ENCODE measurements around the gene FARS2.

GRCh38 chr6:5490501-5491069, 229.3 kb downstream of the FARS2 start:
- TF ChIP-seq, protein P1, sequence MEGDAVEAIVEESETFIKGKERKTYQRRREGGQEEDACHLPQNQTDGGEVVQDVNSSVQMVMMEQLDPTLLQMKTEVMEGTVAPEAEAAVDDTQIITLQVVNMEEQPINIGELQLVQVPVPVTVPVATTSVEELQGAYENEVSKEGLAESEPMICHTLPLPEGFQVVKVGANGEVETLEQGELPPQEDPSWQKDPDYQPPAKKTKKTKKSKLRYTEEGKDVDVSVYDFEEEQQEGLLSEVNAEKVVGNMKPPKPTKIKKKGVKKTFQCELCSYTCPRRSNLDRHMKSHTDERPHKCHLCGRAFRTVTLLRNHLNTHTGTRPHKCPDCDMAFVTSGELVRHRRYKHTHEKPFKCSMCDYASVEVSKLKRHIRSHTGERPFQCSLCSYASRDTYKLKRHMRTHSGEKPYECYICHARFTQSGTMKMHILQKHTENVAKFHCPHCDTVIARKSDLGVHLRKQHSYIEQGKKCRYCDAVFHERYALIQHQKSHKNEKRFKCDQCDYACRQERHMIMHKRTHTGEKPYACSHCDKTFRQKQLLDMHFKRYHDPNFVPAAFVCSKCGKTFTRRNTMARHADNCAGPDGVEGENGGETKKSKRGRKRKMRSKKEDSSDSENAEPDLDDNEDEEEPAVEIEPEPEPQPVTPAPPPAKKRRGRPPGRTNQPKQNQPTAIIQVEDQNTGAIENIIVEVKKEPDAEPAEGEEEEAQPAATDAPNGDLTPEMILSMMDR (IDR thresholded peaks at IDR 0.05), result no peak
- TF ChIP-seq POLR2A (IDR thresholded peaks at IDR 0.05; ENCODE audit: low read depth), result no peak
